A673 (cell line): Measurements from ENCODE around the gene HBG1. TPM values are rescaled to one million over a fixed set of nuclear protein-coding genes. Genes with fewer than 3 reads are reported as not detected.

ENCODE experiments used
- BruUV-seq: library from RNA; stranded (reverse); fragments of 400-500 nt; replicated peaks from 2 replicates; lab custom pipeline; 2021; lab: Mats Ljungman, UMichigan
- CTCF ChIA-PET: fragments of 300-600 bp; sonication (Branson Sonifier 250); formaldehyde crosslinking; loops from one replicate; lab custom pipeline; 2022; ENCODE audit warnings: antibody characterized with exemption; lab: Charles Lee
- POLR2A ChIA-PET: fragments of 300-600 bp; sonication (Branson Sonifier 250); formaldehyde crosslinking; loops from one replicate; lab custom pipeline; 2022; ENCODE audit warnings: antibody characterized with exemption; ENCODE audit not compliant: low non-redundant PET; lab: Charles Lee
- DNase-seq: peaks from one replicate; pipeline ENCODE4 v3.0.0-alpha.2; 2015; ENCODE audit warnings: low spot score
- H3K27ac ChIP-seq: fragments of 200-600 bp; sonication (generic); 2 replicates; pipeline ENCODE4 v1.5.1; 2016; ENCODE audit warnings: mixed run types, low read depth, mild to moderate bottlenecking, mixed read lengths, antibody characterized with exemption, low read length; ENCODE audit not compliant: poor library complexity, severe bottlenecking
- H3K27me3 ChIP-seq: fragments of 200-600 bp; sonication (generic); replicated peaks from 2 replicates; pipeline ENCODE4 v1.6.1; 2017; ENCODE audit warnings: mixed run types, low read depth, mild to moderate bottlenecking, mixed read lengths, antibody characterized with exemption, low read length; ENCODE audit not compliant: insufficient read depth, poor library complexity
- H3K36me3 ChIP-seq: fragments of 200-600 bp; sonication (generic); 2 replicates; pipeline ENCODE4 v1.6.1; 2016; ENCODE audit warnings: mixed run types, mild to moderate bottlenecking, mixed read lengths, antibody characterized with exemption, low read length; ENCODE audit not compliant: insufficient read depth, poor library complexity, severe bottlenecking
- H3K4me1 ChIP-seq: fragments of 200-600 bp; sonication (generic); 2 replicates; pipeline ENCODE4 v1.6.1; 2017; ENCODE audit warnings: mixed run types, mild to moderate bottlenecking, mixed read lengths, antibody characterized with exemption, low read length; ENCODE audit not compliant: insufficient read depth, poor library complexity, severe bottlenecking
- H3K4me3 ChIP-seq: fragments of 200-600 bp; sonication (generic); 2 replicates; pipeline ENCODE4 v1.5.1; 2016; ENCODE audit warnings: low read depth, mixed run types, mild to moderate bottlenecking, mixed read lengths, low read length; ENCODE audit not compliant: poor library complexity, severe bottlenecking
- H3K9me3 ChIP-seq: fragments of 200-600 bp; sonication (generic); 2 replicates; pipeline ENCODE4 v1.6.1; 2016; ENCODE audit warnings: mixed run types, low read depth, mild to moderate bottlenecking, mixed read lengths, antibody characterized with exemption, low read length; ENCODE audit not compliant: poor library complexity, severe bottlenecking
- CTCF ChIP-seq: fragments of 300-800, 200-600 bp; sonication (generic); conservative IDR thresholded peaks from 2 replicates; pipeline ENCODE4 v1.5.1; 2017; ENCODE audit warnings: low read depth, mild to moderate bottlenecking, antibody characterized with exemption, low read length, moderate library complexity, mixed read lengths
- EZH2 ChIP-seq: fragments of 200-600 bp; sonication (generic); IDR thresholded peaks from 2 replicates; pipeline ENCODE4 v1.6.1; 2017; ENCODE audit warnings: borderline replicate concordance, low read depth, mild to moderate bottlenecking, mixed read lengths, antibody characterized with exemption, low read length; ENCODE audit not compliant: poor library complexity, severe bottlenecking
- intact Hi-C: fragments of 100-400 bp; cut with micrococcal nuclease; formaldehyde crosslinking; loops from one replicate; pipeline ENCODE4 v1.10.0; 2022; ENCODE audit not compliant: unreplicated experiment
- total RNA-seq: library from RNA; stranded (reverse); gene quantifications from 2 replicates; pipeline ENCODE4 v1.2.3, GENCODE V29; 2021

HBG1 gene
- total RNA-seq, 1 experiment from 2014 or later = not detected

DNA sequence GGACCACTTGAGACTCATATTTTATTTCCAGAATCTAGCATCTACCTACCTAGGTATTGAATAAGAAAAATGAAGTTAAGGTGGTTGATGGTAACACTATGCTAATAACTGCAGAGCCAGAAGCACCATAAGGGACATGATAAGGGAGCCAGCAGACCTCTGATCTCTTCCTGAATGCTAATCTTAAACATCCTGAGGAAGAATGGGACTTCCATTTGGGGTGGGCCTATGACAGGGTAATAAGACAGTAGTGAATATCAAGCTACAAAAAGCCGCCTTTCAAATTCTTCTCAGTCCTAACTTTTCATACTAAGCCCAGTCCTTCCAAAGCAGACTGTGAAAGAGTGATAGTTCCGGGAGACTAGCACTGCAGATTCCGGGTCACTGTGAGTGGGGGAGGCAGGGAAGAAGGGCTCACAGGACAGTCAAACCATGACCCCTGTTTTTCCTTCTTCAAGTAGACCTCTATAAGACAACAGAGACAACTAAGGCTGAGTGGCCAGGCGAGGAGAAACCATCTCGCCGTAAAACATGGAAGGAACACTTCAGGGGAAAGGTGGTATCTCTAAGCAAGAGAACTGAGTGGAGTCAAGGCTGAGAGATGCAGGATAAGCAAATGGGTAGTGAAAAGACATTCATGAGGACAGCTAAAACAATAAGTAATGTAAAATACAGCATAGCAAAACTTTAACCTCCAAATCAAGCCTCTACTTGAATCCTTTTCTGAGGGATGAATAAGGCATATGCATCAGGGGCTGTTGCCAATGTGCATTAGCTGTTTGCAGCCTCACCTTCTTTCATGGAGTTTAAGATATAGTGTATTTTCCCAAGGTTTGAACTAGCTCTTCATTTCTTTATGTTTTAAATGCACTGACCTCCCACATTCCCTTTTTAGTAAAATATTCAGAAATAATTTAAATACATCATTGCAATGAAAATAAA is 24.8 kb downstream of the HBG1 start:
- TF ChIP-seq CTCF (no peak), EZH2 (no peak)
- Histone ChIP-seq H3K36me3 (no peaks in the 10 kb centered on the region), H3K4me1 (no peaks in the 10 kb centered on the region), H3K4me3 (no peak overlapping the region), H3K27me3 (no peaks in the 10 kb centered on the region), H3K9me3 (no peaks in the 10 kb centered on the region), H3K27ac (no peak overlapping the region)
- ChIA-PET CTCF (no interaction called here), POLR2A (no interaction called here)
- intact Hi-C loops = no loop called here
- DNase-seq = no peak
- no TSS peak for BruUV-seq

- TF ChIP-seq EZH2 (no peak), CTCF (no peak)
- H3K4me3 ChIP-seq = no peak overlapping the region
- DNase-seq = no peak
- ChIA-PET POLR2A (no interaction called here), CTCF (no interaction called here)
- no peaks in the 10 kb centered on the region for H3K36me3 ChIP-seq
- no peaks in the 10 kb centered on the region for H3K27me3 ChIP-seq
- no peak overlapping the region for H3K27ac ChIP-seq
- intact Hi-C loops = no loop called here
- no peaks in the 10 kb centered on the region for H3K9me3 ChIP-seq
- H3K4me1 ChIP-seq = no peaks in the 10 kb centered on the region
- BruUV-seq = no TSS peak
These were observed 26.0 kb downstream of the HBG1 start for GRCh38 chr11:5223686-5224085.

GRCh38 chr11:5223146-5223545 is 26.5 kb downstream of the HBG1 start:
- BruUV-seq = no TSS peak
- no peak for TF ChIP-seq EZH2
- TF ChIP-seq CTCF = no peak
- no peak for DNase-seq
- POLR2A ChIA-PET = no interaction called here
- Histone ChIP-seq H3K36me3 (no peaks in the 10 kb centered on the region), H3K4me1 (no peaks in the 10 kb centered on the region), H3K27ac (no peak overlapping the region), H3K4me3 (no peak overlapping the region), H3K27me3 (no peaks in the 10 kb centered on the region), H3K9me3 (no peaks in the 10 kb centered on the region)
- CTCF ChIA-PET = no interaction called here
- intact Hi-C loops = no loop called here
